Measurements from ENCODE around the gene C1QTNF9.
"Not testable (repeated sequence)": the region's sequence is repeated elsewhere in the genome, so short reads cannot be mapped to it uniquely, and the experiment has no call there.

Gene C1QTNF9

GRCh38 chr13:24282256-24282655, 27.1 kb upstream of the C1QTNF9 start:
- DNase-seq (ENCODE audit: low read depth in 3 of 3), result no peak

- DNase-seq (ENCODE audit: low read depth in 3 of 3), result no peak
Measured at GRCh38 chr13:24284889-24285565, 24.4 kb upstream of the C1QTNF9 start.

- no peak for DNase-seq (ENCODE audit: low read depth in 3 of 3)
Measured at GRCh38 chr13:24286624-24287023, 22.8 kb upstream of the C1QTNF9 start.

- DNase-seq (ENCODE audit: low read depth in 3 of 3), result no peak
Measured at GRCh38 chr13:24287748-24288287, 21.6 kb upstream of the C1QTNF9 start.

- DNase-seq (ENCODE audit: low read depth in 3 of 3), result no peak
Measured at GRCh38 chr13:24288870-24289269, 20.5 kb upstream of the C1QTNF9 start.

- no peak for DNase-seq (ENCODE audit: low read depth in 3 of 3)
Measured at GRCh38 chr13:24290280-24290932, 19.0 kb upstream of the C1QTNF9 start.

- DNase-seq (ENCODE audit: low read depth in 3 of 3), result no peak
Measured at GRCh38 chr13:24292481-24292880, 16.9 kb upstream of the C1QTNF9 start.

GRCh38 chr13:24293746-24294145, 15.6 kb upstream of the C1QTNF9 start:
- no peak for DNase-seq (ENCODE audit: low read depth in 3 of 3)

- no peak for DNase-seq (ENCODE audit: low read depth in 3 of 3)
Measured at GRCh38 chr13:24299488-24300114, 9.8 kb upstream of the C1QTNF9 start.

- no peak for DNase-seq (ENCODE audit: low read depth in 3 of 3)
Measured at GRCh38 chr13:24301434-24301833, 7.9 kb upstream of the C1QTNF9 start.

- no peak for DNase-seq (ENCODE audit: low read depth in 3 of 3)
Measured at GRCh38 chr13:24301911-24302310, 7.5 kb upstream of the C1QTNF9 start.

- no peak for DNase-seq (ENCODE audit: low read depth in 3 of 3)
Measured at GRCh38 chr13:24304620-24305019, 4.8 kb upstream of the C1QTNF9 start.

GRCh38 chr13:24306632-24307031, 2.7 kb upstream of the C1QTNF9 start:
- no peak for DNase-seq (ENCODE audit: low read depth in 3 of 3)

GRCh38 chr13:24307211-24308067, 1.9 kb upstream of the C1QTNF9 start:
- no peak for DNase-seq (ENCODE audit: low read depth in 3 of 3)

- no peak for DNase-seq (ENCODE audit: low read depth in 3 of 3)
Measured at GRCh38 chr13:24308068-24308445, 1.3 kb upstream of the C1QTNF9 start.

GRCh38 chr13:24308488-24309020, 826 bp upstream of the C1QTNF9 start:
- no peak for DNase-seq (ENCODE audit: low read depth in 3 of 3)

- no peak for DNase-seq (ENCODE audit: low read depth in 3 of 3)
Measured at GRCh38 chr13:24313439-24313838, 4.1 kb downstream of the C1QTNF9 start.

GRCh38 chr13:24317835-24318234, 8.5 kb downstream of the C1QTNF9 start:
- not testable (repeated sequence) for DNase-seq (ENCODE audit: low read depth in 3 of 3)

- DNase-seq (ENCODE audit: low read depth in 3 of 3), result not testable (repeated sequence)
Measured at GRCh38 chr13:24318878-24319277, 9.5 kb downstream of the C1QTNF9 start.

- not testable (repeated sequence) for DNase-seq (ENCODE audit: low read depth in 3 of 3)
Measured at GRCh38 chr13:24319641-24320040, 10.3 kb downstream of the C1QTNF9 start.

- DNase-seq (ENCODE audit: low read depth in 3 of 3), result not testable (repeated sequence)
Measured at GRCh38 chr13:24321416-24321815, 12.0 kb downstream of the C1QTNF9 start.

- DNase-seq (ENCODE audit: low read depth in 3 of 3), result not testable (repeated sequence)
Measured at GRCh38 chr13:24322470-24322869, 13.1 kb downstream of the C1QTNF9 start.
